Measurements from ENCODE around the gene SRPK2.

The SRPK2 gene

GRCh38 chr7:105257338-105257737 lies 131.4 kb downstream of the SRPK2 start:
- TF ChIP-seq MYC (IDR thresholded peaks at IDR 0.05; ENCODE audit: low read depth, low read length) (no peak), POLR2A (IDR thresholded peaks at IDR 0.05; ENCODE audit: extremely low read depth, insufficient read length) (no peak)
- TF ChIP-seq, protein P1, sequence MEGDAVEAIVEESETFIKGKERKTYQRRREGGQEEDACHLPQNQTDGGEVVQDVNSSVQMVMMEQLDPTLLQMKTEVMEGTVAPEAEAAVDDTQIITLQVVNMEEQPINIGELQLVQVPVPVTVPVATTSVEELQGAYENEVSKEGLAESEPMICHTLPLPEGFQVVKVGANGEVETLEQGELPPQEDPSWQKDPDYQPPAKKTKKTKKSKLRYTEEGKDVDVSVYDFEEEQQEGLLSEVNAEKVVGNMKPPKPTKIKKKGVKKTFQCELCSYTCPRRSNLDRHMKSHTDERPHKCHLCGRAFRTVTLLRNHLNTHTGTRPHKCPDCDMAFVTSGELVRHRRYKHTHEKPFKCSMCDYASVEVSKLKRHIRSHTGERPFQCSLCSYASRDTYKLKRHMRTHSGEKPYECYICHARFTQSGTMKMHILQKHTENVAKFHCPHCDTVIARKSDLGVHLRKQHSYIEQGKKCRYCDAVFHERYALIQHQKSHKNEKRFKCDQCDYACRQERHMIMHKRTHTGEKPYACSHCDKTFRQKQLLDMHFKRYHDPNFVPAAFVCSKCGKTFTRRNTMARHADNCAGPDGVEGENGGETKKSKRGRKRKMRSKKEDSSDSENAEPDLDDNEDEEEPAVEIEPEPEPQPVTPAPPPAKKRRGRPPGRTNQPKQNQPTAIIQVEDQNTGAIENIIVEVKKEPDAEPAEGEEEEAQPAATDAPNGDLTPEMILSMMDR (IDR thresholded peaks at IDR 0.05; ENCODE audit: low read depth, low read length): no peak
- TF ChIP-seq, protein P2, sequence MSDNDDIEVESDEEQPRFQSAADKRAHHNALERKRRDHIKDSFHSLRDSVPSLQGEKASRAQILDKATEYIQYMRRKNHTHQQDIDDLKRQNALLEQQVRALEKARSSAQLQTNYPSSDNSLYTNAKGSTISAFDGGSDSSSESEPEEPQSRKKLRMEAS (IDR thresholded peaks at IDR 0.05; ENCODE audit: low read depth, low read length): no peak
- no peak overlapping the region for H3K4me3 ChIP-seq (ENCODE audit: low read depth, low read length)
- DNase-seq (ENCODE audit: low read depth): peak; percentile 48

DNA sequence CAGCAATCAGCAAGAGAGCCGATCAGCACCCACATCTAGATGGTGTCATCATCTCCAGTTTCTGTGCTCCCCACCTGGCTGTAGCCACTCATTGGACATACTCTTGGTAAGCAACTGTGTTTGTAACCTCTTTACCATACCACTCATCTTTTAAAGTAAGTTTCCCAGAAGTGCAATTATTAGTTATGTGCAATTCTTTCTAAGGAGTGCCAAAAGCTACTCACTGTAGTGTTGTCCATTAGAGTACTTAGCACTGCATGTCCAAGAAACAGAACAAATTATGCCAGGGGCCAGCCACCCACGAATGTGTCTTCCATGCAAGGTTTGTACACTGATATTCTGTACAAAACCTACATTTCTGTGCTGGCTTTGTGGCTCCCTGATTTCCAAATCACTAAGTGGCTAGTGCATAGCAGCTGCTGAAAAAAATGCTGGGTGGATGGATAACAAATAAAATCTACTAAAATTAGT lies 131.9 kb downstream of the SRPK2 start:
- H3K4me3 ChIP-seq (ENCODE audit: low read depth, low read length): no peak overlapping the region
- DNase-seq (ENCODE audit: low read depth): no peak
- TF ChIP-seq, protein P1 (IDR thresholded peaks at IDR 0.05; ENCODE audit: low read depth, low read length): no peak
- TF ChIP-seq POLR2A (IDR thresholded peaks at IDR 0.05; ENCODE audit: extremely low read depth, insufficient read length) (no peak), MYC (IDR thresholded peaks at IDR 0.05; ENCODE audit: low read depth, low read length) (no peak)
- TF ChIP-seq, protein P2 (IDR thresholded peaks at IDR 0.05; ENCODE audit: low read depth, low read length): no peak

DNA sequence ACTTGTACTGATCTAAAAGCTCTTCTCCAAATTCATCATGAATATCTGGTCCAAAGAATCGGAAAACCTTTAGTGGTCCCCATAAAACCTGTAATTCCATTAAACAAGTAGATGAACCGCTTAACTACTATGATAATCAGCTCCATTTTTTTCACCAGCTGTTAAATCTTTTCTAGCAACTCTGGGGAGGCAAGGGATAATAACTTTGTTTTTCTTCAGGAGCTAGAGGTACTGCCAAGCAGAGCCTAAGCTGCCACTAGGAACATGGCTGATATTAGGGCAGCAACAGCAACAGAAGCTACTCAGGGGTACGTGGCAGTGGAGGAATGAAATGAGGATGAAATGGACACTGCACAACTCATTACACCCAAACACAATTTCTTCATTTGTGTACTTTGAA lies 138.0 kb downstream of the SRPK2 start:
- no peak overlapping the region for H3K4me3 ChIP-seq (ENCODE audit: low read depth, low read length)
- DNase-seq (ENCODE audit: low read depth): no peak
- TF ChIP-seq, protein P1 (IDR thresholded peaks at IDR 0.05; ENCODE audit: low read depth, low read length): no peak
- TF ChIP-seq MYC (IDR thresholded peaks at IDR 0.05; ENCODE audit: low read depth, low read length) (no peak), POLR2A (IDR thresholded peaks at IDR 0.05; ENCODE audit: extremely low read depth, insufficient read length) (no peak)
- TF ChIP-seq, protein P2 (IDR thresholded peaks at IDR 0.05; ENCODE audit: low read depth, low read length): no peak

DNA sequence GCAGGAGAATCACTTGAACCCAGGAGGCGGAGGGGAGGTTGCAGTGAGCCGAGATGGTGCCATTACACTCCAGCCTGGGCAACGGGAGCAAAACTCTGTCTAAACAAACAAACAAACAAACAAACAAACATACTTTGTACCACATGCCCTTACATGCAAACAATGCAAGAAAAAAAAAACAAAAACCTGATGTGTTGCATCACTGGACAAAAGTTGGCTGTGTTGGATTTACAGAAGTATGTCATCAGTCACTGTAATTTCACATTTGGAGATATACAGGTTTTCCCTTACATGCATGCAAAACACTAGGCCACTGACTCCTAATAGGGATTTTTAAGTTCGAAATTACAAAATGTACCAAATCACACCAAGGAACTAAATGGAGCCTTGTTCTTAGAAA lies 138.5 kb downstream of the SRPK2 start:
- H3K4me3 ChIP-seq (ENCODE audit: low read depth, low read length): no peak overlapping the region
- no peak for DNase-seq (ENCODE audit: low read depth)
- TF ChIP-seq, protein P2 (IDR thresholded peaks at IDR 0.05; ENCODE audit: low read depth, low read length): no peak

DNA sequence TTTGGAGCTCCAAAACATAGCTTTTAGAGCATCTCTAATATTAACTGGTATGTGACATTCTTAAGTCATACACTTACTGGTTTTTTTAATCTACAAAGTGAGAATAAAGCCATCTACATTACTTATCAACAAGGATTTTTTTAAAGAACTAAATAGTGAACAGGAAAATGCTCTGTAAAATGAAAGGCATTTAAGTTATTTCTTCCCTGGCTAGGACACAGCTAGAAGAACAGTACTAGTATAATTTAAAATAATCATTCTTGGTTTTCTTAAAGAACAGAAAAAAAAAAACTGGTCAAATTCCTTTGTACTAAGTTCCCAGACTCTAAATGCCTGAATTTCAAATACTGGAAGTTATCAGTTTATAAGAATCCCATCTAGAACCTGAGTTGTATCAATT lies 139.5 kb downstream of the SRPK2 start:
- TF ChIP-seq, protein P2 (IDR thresholded peaks at IDR 0.05; ENCODE audit: low read depth, low read length): no peak
- TF ChIP-seq, protein P1 (IDR thresholded peaks at IDR 0.05; ENCODE audit: low read depth, low read length): no peak
- no peak for TF ChIP-seq MYC (IDR thresholded peaks at IDR 0.05; ENCODE audit: low read depth, low read length)
- no peak for TF ChIP-seq POLR2A (IDR thresholded peaks at IDR 0.05; ENCODE audit: extremely low read depth, insufficient read length)
- no peak overlapping the region for H3K4me3 ChIP-seq (ENCODE audit: low read depth, low read length)
- DNase-seq (ENCODE audit: low read depth): no peak

- H3K4me3 ChIP-seq (ENCODE audit: low read depth, low read length): no peak overlapping the region
- TF ChIP-seq MYC (IDR thresholded peaks at IDR 0.05; ENCODE audit: low read depth, low read length): no peak
- TF ChIP-seq, protein P1 (IDR thresholded peaks at IDR 0.05; ENCODE audit: low read depth, low read length): no peak
- TF ChIP-seq POLR2A (IDR thresholded peaks at IDR 0.05; ENCODE audit: extremely low read depth, insufficient read length): no peak
- TF ChIP-seq, protein P2 (IDR thresholded peaks at IDR 0.05; ENCODE audit: low read depth, low read length): no peak
- no peak for DNase-seq (ENCODE audit: low read depth)
Measured at GRCh38 chr7:105246679-105247078, 142.0 kb downstream of the SRPK2 start.

Measured in NB4 (cell line).